GM12873 (cell line): ENCODE data around the gene ARRB1.

ENCODE experiments used
- CTCF ChIP-seq: IDR thresholded peaks from 2 replicates; pipeline ENCODE4 v1.5.1; 2012; ENCODE audit warnings: low read depth, mild to moderate bottlenecking, moderate library complexity, low read length, control low read depth; ENCODE audit not compliant: insufficient read depth; ENCODE audit errors: missing control alignments

Gene ARRB1

GRCh38 chr11:75350122-75350742 is 1.2 kb downstream of the ARRB1 start:
- TF ChIP-seq CTCF, result no peak

GRCh38 chr11:75349521-75350116 is 1.8 kb downstream of the ARRB1 start:
- TF ChIP-seq CTCF, result no peak

- TF ChIP-seq CTCF, result no peak
These were observed 3.5 kb downstream of the ARRB1 start for GRCh38 chr11:75347781-75348566.

GRCh38 chr11:75346912-75347647 is 4.4 kb downstream of the ARRB1 start:
- TF ChIP-seq CTCF, result no peak

GRCh38 chr11:75346296-75346695 is 5.2 kb downstream of the ARRB1 start:
- TF ChIP-seq CTCF, result no peak

- TF ChIP-seq CTCF, result no peak
These were observed 5.9 kb downstream of the ARRB1 start for GRCh38 chr11:75345455-75346160.
